H1 (cell line): ENCODE results near the gene CYP2W1. TPM values are rescaled to one million over a fixed set of nuclear protein-coding genes. Genes with fewer than 3 reads are reported as not detected.

Experiments used
- CTCF ChIA-PET: fragments of 300-600 bp; sonication (Branson Sonifier 250); formaldehyde crosslinking; loops from one replicate; lab custom pipeline; 2021; ENCODE audit not compliant: partially characterized antibody; lab: Charles Lee
- POLR2A ChIA-PET: fragments of 300-600 bp; sonication (Branson Sonifier 250); formaldehyde crosslinking; loops from one replicate; lab custom pipeline; 2021; ENCODE audit warnings: inconsistent platforms; ENCODE audit not compliant: partially characterized antibody; lab: Charles Lee
- DNase-seq, 2 experiments: peaks; one replicate each; pipeline versions ENCODE4 v3.0.0 to v3.0.0-alpha.2; 2010 to 2022; ENCODE audit warnings: low spot score in 2 of 2, low read depth in 1 of 2, mixed read lengths in 1 of 2
- FAIRE-seq: peaks from 2 replicates; lab custom pipeline; 2011; peaks lifted over from hg19 to GRCh38; lab: Jason Lieb, UNC
- H2AFZ ChIP-seq: 2 replicates; pipeline ENCODE4 v1.8.1; 2012; ENCODE audit warnings: low read length, inconsistent platforms
- H2AK5ac ChIP-seq: 2 replicates; pipeline ENCODE4 v1.6.1; 2013; ENCODE audit warnings: low read depth, low read length
- H2BK120ac ChIP-seq: replicated peaks from 2 replicates; pipeline ENCODE3; 2013; ENCODE audit warnings: low read depth, low read length, inconsistent platforms
- H2BK12ac ChIP-seq: 2 replicates; pipeline ENCODE4 v1.6.1; 2013; ENCODE audit warnings: low read depth, low read length
- H2BK15ac ChIP-seq: 2 replicates; pipeline ENCODE4 v1.6.1; 2013; ENCODE audit warnings: low read length
- H2BK20ac ChIP-seq: 2 replicates; pipeline ENCODE4 v1.6.1; 2013; ENCODE audit warnings: low read length
- H2BK5ac ChIP-seq: 2 replicates; pipeline ENCODE4 v1.6.1; 2013; ENCODE audit warnings: low read depth, low read length
- H3K14ac ChIP-seq: 2 replicates; pipeline ENCODE4 v1.6.1; 2013; ENCODE audit warnings: inconsistent platforms; ENCODE audit not compliant: insufficient read length
- H3K18ac ChIP-seq: 2 replicates; pipeline ENCODE4 v1.6.1; 2013; ENCODE audit warnings: low read length; ENCODE audit errors: extremely low read depth
- H3K23ac ChIP-seq: 2 replicates; pipeline ENCODE4 v1.6.1; 2013; ENCODE audit warnings: inconsistent platforms; ENCODE audit not compliant: insufficient read length
- H3K23me2 ChIP-seq: 2 replicates; pipeline ENCODE4 v1.6.1; 2013; ENCODE audit warnings: low read depth, low read length
- H3K27ac ChIP-seq: 2 replicates; pipeline ENCODE4 v1.6.1; 2011; ENCODE audit warnings: low read depth, low read length, inconsistent platforms
- H3K27me3 ChIP-seq, 4 experiments: replicated peaks in 1 of 4; 1 replicate in 1 of 4; 2 replicates in 3 of 4; pipeline versions ENCODE4 v1.6.1 to v1.8.1; 2011 to 2013; ENCODE audit warnings: low read length in 3 of 4, mild to moderate bottlenecking in 3 of 4, inconsistent platforms in 2 of 4, mixed read lengths in 2 of 4, moderate library complexity in 1 of 4; ENCODE audit not compliant: control insufficient read depth in 3 of 4, insufficient read depth in 3 of 4; ENCODE audit errors: extremely low read depth in 1 of 4
- H3K36me3 ChIP-seq, 4 experiments: 2 replicates each; pipeline versions ENCODE4 v1.6.1 to v1.8.1; 2011 to 2013; ENCODE audit warnings: mild to moderate bottlenecking in 4 of 4, low read length in 3 of 4, moderate library complexity in 2 of 4, control low read depth in 1 of 4, inconsistent platforms in 1 of 4; ENCODE audit not compliant: insufficient read depth in 4 of 4, control insufficient read depth in 2 of 4
- H3K4ac ChIP-seq: replicated peaks from 2 replicates; pipeline ENCODE3; 2013; ENCODE audit warnings: low read length, low read depth, mixed read lengths, inconsistent platforms; ENCODE audit not compliant: insufficient read length
- H3K4me1 ChIP-seq, 4 experiments: replicated peaks in 1 of 4; 1 replicate in 1 of 4; 2 replicates in 3 of 4; pipeline versions ENCODE4 v1.6.1 to v1.8.1; 2011 to 2013; ENCODE audit warnings: low read length in 3 of 4, inconsistent platforms in 2 of 4, mixed read lengths in 1 of 4; ENCODE audit not compliant: insufficient read depth in 4 of 4, control insufficient read depth in 3 of 4
- H3K4me2 ChIP-seq, 2 experiments: 2 replicates each; pipeline versions ENCODE4 v1.6.1 to v1.8.1; 2011 to 2013; ENCODE audit warnings: low read depth in 2 of 2, low read length in 2 of 2, control low read depth in 1 of 2, inconsistent platforms in 1 of 2, mild to moderate bottlenecking in 1 of 2; ENCODE audit not compliant: insufficient read depth in 1 of 2
- H3K4me3 ChIP-seq, 4 experiments: fragments of 200-600, 300-600 bp in 1 of 4; sonication (generic), shearing (Covaris generic), sonication (Bioruptor Twin) in 1 of 4; 2 replicates each; pipeline versions ENCODE4 v1.5.1 to v1.8.1; 2011 to 2016; ENCODE audit warnings: low read length in 4 of 4, low read depth in 3 of 4, control low read depth in 2 of 4, inconsistent platforms in 2 of 4, mild to moderate bottlenecking in 2 of 4, mixed read lengths in 1 of 4, moderate library complexity in 1 of 4; ENCODE audit not compliant: insufficient read depth in 2 of 4; ENCODE audit errors: extremely low read depth in 1 of 4
- H3K56ac ChIP-seq: replicated peaks from 2 replicates; pipeline ENCODE3; 2013; ENCODE audit warnings: low read depth, mild to moderate bottlenecking, mixed read lengths, low read length, inconsistent platforms; ENCODE audit not compliant: insufficient read length
- H3K79me1 ChIP-seq: 2 replicates; pipeline ENCODE4 v1.6.1; 2013; ENCODE audit warnings: low read depth, low read length, control low read depth
- H3K79me2 ChIP-seq, 2 experiments: 2 replicates each; pipeline versions ENCODE4 v1.6.1 to v1.8.1; 2012 to 2013; ENCODE audit warnings: low read length in 2 of 2, mild to moderate bottlenecking in 2 of 2, inconsistent platforms in 1 of 2; ENCODE audit not compliant: insufficient read depth in 2 of 2, control insufficient read depth in 1 of 2
- H3K9ac ChIP-seq, 4 experiments: replicated peaks in 1 of 4; 1 replicate in 1 of 4; 2 replicates in 3 of 4; pipeline versions ENCODE4 v1.6.1 to v1.8.1; 2011 to 2013; ENCODE audit warnings: low read depth in 3 of 4, low read length in 3 of 4, control low read depth in 2 of 4, mild to moderate bottlenecking in 2 of 4, moderate library complexity in 2 of 4, inconsistent platforms in 1 of 4; ENCODE audit errors: extremely low read depth in 1 of 4
- H3K9me3 ChIP-seq, 2 experiments: 2 replicates each; pipeline versions ENCODE4 v1.6.1 to v1.8.1; 2012 to 2013; ENCODE audit warnings: mild to moderate bottlenecking in 2 of 2, moderate library complexity in 2 of 2, control low read depth in 1 of 2, inconsistent platforms in 1 of 2, low read depth in 1 of 2, low read length in 1 of 2, mixed read lengths in 1 of 2; ENCODE audit not compliant: insufficient read depth in 2 of 2
- H4K20me1 ChIP-seq, 2 experiments: replicated peaks in 1 of 2; 2 replicates each; pipeline versions ENCODE3 to v1.8.1; 2011 to 2013; ENCODE audit warnings: inconsistent platforms in 2 of 2, low read length in 2 of 2, mild to moderate bottlenecking in 1 of 2; ENCODE audit not compliant: insufficient read depth in 2 of 2, control insufficient read depth in 1 of 2
- H4K5ac ChIP-seq: 2 replicates; pipeline ENCODE4 v1.6.1; 2013; ENCODE audit warnings: low read length, low read depth, mixed read lengths, inconsistent platforms; ENCODE audit not compliant: insufficient read length
- H4K8ac ChIP-seq: 2 replicates; pipeline ENCODE4 v1.8.0; 2013; ENCODE audit warnings: mild to moderate bottlenecking, moderate library complexity, low read length, inconsistent platforms; ENCODE audit not compliant: insufficient read depth; ENCODE audit errors: extremely low read depth
- H4K91ac ChIP-seq: replicated peaks from 2 replicates; pipeline ENCODE3; 2013; ENCODE audit warnings: low read length, mixed read lengths, inconsistent platforms; ENCODE audit not compliant: insufficient read length
- ATF3 ChIP-seq: IDR thresholded peaks from 2 replicates; pipeline ENCODE4 v1.6.1; 2011; ENCODE audit warnings: low read depth, mild to moderate bottlenecking, low read length; ENCODE audit not compliant: insufficient read depth
- FOSL1 ChIP-seq: IDR thresholded peaks from 2 replicates; pipeline ENCODE4 v1.6.1; 2011; ENCODE audit warnings: mild to moderate bottlenecking, low read depth, low read length, moderate library complexity; ENCODE audit not compliant: insufficient read depth
- GABPA ChIP-seq: IDR thresholded peaks from 2 replicates; pipeline ENCODE4 v1.6.1; 2011; ENCODE audit warnings: mild to moderate bottlenecking, low read length, moderate library complexity, borderline replicate concordance; ENCODE audit not compliant: insufficient read depth
- GTF2F1 ChIP-seq: IDR thresholded peaks from 2 replicates; pipeline ENCODE4 v1.6.1; 2012; ENCODE audit warnings: low read depth, low read length, improper control_type of control experiment, borderline replicate concordance
- RBBP5 ChIP-seq: IDR thresholded peaks from 2 replicates; pipeline ENCODE4 v1.7.1; 2012; ENCODE audit warnings: low read depth, mild to moderate bottlenecking, inconsistent platforms, low read length, moderate library complexity, borderline replicate concordance
- SUZ12 ChIP-seq: fragments of 200-600 bp; sonication (generic); IDR thresholded peaks from 2 replicates; pipeline ENCODE4 v1.6.1; 2012; ENCODE audit warnings: mild to moderate bottlenecking, inconsistent platforms, low read length, moderate library complexity, mixed read lengths
- TAF7 ChIP-seq: optimal IDR thresholded peaks from 2 replicates; pipeline ENCODE3; 2011; ENCODE audit warnings: low read depth, mild to moderate bottlenecking, inconsistent platforms, low read length, moderate library complexity, borderline replicate concordance
- WGBS, 2 experiments: shearing (Covaris generic) in 1 of 2; methylation state at CpG; one replicate each; pipeline versions ENCODE4 v1.1.6 to v1.1.7; 2013 to 2015; ENCODE audit warnings: low lambda C conversion rate in 2 of 2, mixed read lengths in 2 of 2, inconsistent platforms in 1 of 2, low coverage in 1 of 2, missing lambda C conversion rate in 1 of 2; ENCODE audit not compliant: insufficient replicate concordance in 2 of 2, insufficient coverage in 1 of 2, insufficient read length in 1 of 2; ENCODE audit errors: extremely low coverage in 1 of 2, missing lambda C conversion rate in 1 of 2; 5-methylcytosine and 5-hydroxymethylcytosine counted together
- polyA plus RNA-seq, 7 experiments: library from polyadenylated mRNA; depleted of rRNA in 3 of 7; stranded (reverse) in 5 of 7; unstranded in 2 of 7; fragments of >200 nt in 5 of 7; fragments of 200-250 nt in 2 of 7; gene quantifications; 1 replicate in 5 of 7; 2 replicates in 1 of 7; 4 replicates in 1 of 7; pipeline versions ENCODE4 v1.2.1 to v1.2.3, GENCODE V29; 2011 to 2013; ENCODE audit warnings: missing spikeins in 2 of 7, mixed read lengths in 2 of 7
- total RNA-seq: library from RNA; stranded (reverse); fragmentation: NEBNext Ultra II Directional; extraction: Animal tissue kit (Norgen Biotek cat#: 25700); gene quantifications from 2 replicates; pipeline ENCODE4 v1.2.1, GENCODE V29; 2021
- TF ChIP-seq, protein P1 (sequence below): IDR thresholded peaks from 2 replicates; pipeline ENCODE4 v1.6.1; 2012; ENCODE audit warnings: inconsistent platforms

The CYP2W1 gene
- total and polyA plus RNA-seq, 2 of the 8 experiments (the other 6 are each of a cell fraction or from before 2014, with no cell fraction given): not detected

- ChIA-PET CTCF (interaction anchor here (0.6 to 4.7 kb wide), 7 partner anchors 11 to 138 kb away, joined by 3 to 36 read pairs (median 4); no protein-coding TSS in a partner anchor), POLR2A (interaction anchor here (0.6 kb wide), 1 partner anchor 902 kb away, joined by 3 read pairs; no protein-coding TSS in a partner anchor)
- H3K4me1 ChIP-seq: peaks cover 0 to 3% (median 2%) of the 10 kb centered on the region in 4 experiments; a peak in 2 of 7 replicates
- FAIRE-seq (no peak), DNase-seq (no peak)
- peaks cover 2 to 6% of the 10 kb centered on the region in 2 experiments for H4K20me1 ChIP-seq
- no peak overlapping the region for H2AK5ac ChIP-seq
- H2BK5ac ChIP-seq: no peak overlapping the region
- H3K18ac ChIP-seq: no peak overlapping the region
- H3K79me1 ChIP-seq: peaks cover 4% of the 10 kb centered on the region
- no peaks in the 10 kb centered on the region for H3K27me3 ChIP-seq
- H2AFZ ChIP-seq: no peak overlapping the region
- H3K23me2 ChIP-seq: no peaks in the 10 kb centered on the region
- H3K14ac ChIP-seq: no peak overlapping the region
- WGBS, 2 experiments: 94% methylated on average over 21 of the region's 21 CpGs; no CpG with 5 or more reads in 1 of the 2 experiments
- H2BK12ac ChIP-seq: no peak overlapping the region
- H3K4ac ChIP-seq: no peak overlapping the region
- H2BK20ac ChIP-seq: no peak overlapping the region
- no peaks in the 10 kb centered on the region; a peak in 1 of 4 replicates for H3K79me2 ChIP-seq
- H3K56ac ChIP-seq: no peak overlapping the region
- no peak overlapping the region for H3K4me3 ChIP-seq
- no peak overlapping the region for H2BK15ac ChIP-seq
- H3K4me2 ChIP-seq: no peak overlapping the region
- H3K9ac ChIP-seq: no peak overlapping the region
- H3K9me3 ChIP-seq: no peaks in the 10 kb centered on the region; a peak in 1 of 4 replicates
- no peak overlapping the region for H2BK120ac ChIP-seq
- H3K27ac ChIP-seq: no peak overlapping the region
- no peak overlapping the region for H4K91ac ChIP-seq
- H3K23ac ChIP-seq: no peak overlapping the region
- no peak overlapping the region for H4K5ac ChIP-seq
- no peak overlapping the region; the same call in 1 of the 2 replicates for H4K8ac ChIP-seq
- H3K36me3 ChIP-seq: peaks cover 0 to 8% (median 0%) of the 10 kb centered on the region in 4 experiments; a peak in 3 of 8 replicates
- TF ChIP-seq FOSL1 (no peak), GTF2F1 (no peak), GABPA (no peak), SUZ12 (no peak), ATF3 (no peak), RBBP5 (no peak), TAF7 (no peak)
- TF ChIP-seq, protein P1, sequence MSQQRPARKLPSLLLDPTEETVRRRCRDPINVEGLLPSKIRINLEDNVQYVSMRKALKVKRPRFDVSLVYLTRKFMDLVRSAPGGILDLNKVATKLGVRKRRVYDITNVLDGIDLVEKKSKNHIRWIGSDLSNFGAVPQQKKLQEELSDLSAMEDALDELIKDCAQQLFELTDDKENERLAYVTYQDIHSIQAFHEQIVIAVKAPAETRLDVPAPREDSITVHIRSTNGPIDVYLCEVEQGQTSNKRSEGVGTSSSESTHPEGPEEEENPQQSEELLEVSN: no peak
Observed at GRCh38 chr7:1005303-1005702, 22.3 kb downstream of the CYP2W1 start.
